ENCODE data around the gene TTC21A. TPM values are rescaled to one million over a fixed set of nuclear protein-coding genes. Genes with fewer than 3 reads are reported as not detected.

Gene TTC21A
- total RNA-seq, 1 donor from 2014 or later = 16.1 TPM

DNA sequence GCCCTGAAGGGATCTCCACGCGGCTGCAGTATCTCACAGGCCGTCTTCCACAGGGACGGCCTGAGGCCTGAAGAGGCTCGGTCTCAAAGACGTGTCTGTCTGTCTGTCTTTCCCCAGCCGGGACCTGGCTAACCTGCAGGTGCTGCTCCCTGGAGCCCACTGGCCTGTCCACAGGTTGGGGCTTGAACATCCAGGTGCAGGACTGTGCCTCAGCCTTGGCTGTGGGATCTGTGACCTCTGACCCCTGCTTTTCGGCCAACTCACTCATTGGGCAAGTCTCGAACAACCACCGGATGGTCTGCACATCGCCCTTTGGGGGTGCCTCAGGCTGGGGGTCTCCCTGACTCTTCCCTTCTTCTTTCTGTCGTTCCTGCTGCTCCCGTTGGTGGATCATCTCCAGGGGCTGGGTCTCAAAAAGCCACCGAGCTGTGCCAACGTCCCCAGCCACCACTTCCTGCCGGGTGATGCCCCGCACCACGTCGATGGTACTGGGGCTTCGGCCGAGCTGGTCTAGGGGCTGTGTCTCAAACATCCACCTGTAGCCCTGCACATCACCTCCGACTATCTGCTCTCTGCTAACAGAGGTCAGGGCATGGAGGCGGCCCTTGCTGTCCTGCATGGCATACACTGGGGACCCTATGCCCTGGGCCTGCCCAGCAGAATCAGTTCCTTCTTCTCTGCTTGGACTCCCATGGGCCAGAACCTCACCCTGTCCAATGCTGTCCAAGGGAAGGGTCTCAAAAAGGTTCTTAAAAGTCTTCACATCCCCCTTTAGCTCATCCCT lies 80.1 kb downstream of the TTC21A start:
- Mint-ChIP-seq H3K27ac (no peak overlapping the region), H3K4me3 (ENCODE audit: low read depth) (no peak overlapping the region), H3K36me3 (ENCODE audit: insufficient read depth) (no peaks in the 10 kb centered on the region), H3K4me1 (ENCODE audit: low read depth) (peaks cover 9% of the 10 kb centered on the region), H3K27me3 (peaks cover 2% of the 10 kb centered on the region), H3K9me3 (ENCODE audit: low read depth) (no peaks in the 10 kb centered on the region)
- TF ChIP-seq, protein P1, sequence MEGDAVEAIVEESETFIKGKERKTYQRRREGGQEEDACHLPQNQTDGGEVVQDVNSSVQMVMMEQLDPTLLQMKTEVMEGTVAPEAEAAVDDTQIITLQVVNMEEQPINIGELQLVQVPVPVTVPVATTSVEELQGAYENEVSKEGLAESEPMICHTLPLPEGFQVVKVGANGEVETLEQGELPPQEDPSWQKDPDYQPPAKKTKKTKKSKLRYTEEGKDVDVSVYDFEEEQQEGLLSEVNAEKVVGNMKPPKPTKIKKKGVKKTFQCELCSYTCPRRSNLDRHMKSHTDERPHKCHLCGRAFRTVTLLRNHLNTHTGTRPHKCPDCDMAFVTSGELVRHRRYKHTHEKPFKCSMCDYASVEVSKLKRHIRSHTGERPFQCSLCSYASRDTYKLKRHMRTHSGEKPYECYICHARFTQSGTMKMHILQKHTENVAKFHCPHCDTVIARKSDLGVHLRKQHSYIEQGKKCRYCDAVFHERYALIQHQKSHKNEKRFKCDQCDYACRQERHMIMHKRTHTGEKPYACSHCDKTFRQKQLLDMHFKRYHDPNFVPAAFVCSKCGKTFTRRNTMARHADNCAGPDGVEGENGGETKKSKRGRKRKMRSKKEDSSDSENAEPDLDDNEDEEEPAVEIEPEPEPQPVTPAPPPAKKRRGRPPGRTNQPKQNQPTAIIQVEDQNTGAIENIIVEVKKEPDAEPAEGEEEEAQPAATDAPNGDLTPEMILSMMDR (IDR thresholded peaks at IDR 0.05; ENCODE audit: unreplicated experiment) = no peak
- DNase-seq (ENCODE audit: low spot score, unreplicated experiment) = no peak

Small RNA genes within 50 kb of the gene (microRNA-seq; reads per million reads assigned to microRNA genes)
- gene MIR6822 (ENCODE audit: borderline number of aligned reads, unreplicated experiment) = not detected

Other genes with a start within 250 kb of the TTC21A start
- 1.5 and 1.6 TPM in 2 replicates for gene SCN11A, start 55.7 kb upstream of the TTC21A start, total RNA-seq
- gene WDR48, start 55.7 kb upstream of the TTC21A start, total RNA-seq = 69.7 and 78.3 TPM in 2 replicates
- 64.3 and 72.8 TPM in 2 replicates for gene GORASP1, start 53 bp upstream of the TTC21A start, total RNA-seq
- gene CSRNP1, start 45.9 kb downstream of the TTC21A start, total RNA-seq = 6.6 and 6.7 TPM in 2 replicates
- gene XIRP1, start 84.9 kb downstream of the TTC21A start, total RNA-seq = 0.16 TPM in 1 of 2 replicates, not detected in the other
- not detected in 2 replicates for gene CX3CR1, start 172.4 kb downstream of the TTC21A start, total RNA-seq
- not detected in 2 replicates for gene CCR8, start 222.0 kb downstream of the TTC21A start, total RNA-seq